HG03439 (cell line): ENCODE results near the gene CLGN.
"Not testable (repeated sequence)": the region's sequence is repeated elsewhere in the genome, so short reads cannot be mapped to it uniquely, and the experiment has no call there.

Source experiments
- ATAC-seq: cut with Tn5 transposase; IDR thresholded peaks from one replicate; pipeline ENCODE4 v1.9.1; 2021; ENCODE audit warnings: mild to moderate bottlenecking, moderate library complexity; ENCODE audit not compliant: unreplicated experiment

The CLGN gene

GRCh38 chr4:140427106-140427918 is at the start of gene CLGN:
TSS of gene CLGN (minus strand) at chr4:140427648. CDS start at chr4:140413078, 14,570 bp downstream.
- peak; percentile 93 for ATAC-seq

GRCh38 chr4:140472156-140472555 is 44.7 kb upstream of the CLGN start:
- ATAC-seq, result no peak

DNA sequence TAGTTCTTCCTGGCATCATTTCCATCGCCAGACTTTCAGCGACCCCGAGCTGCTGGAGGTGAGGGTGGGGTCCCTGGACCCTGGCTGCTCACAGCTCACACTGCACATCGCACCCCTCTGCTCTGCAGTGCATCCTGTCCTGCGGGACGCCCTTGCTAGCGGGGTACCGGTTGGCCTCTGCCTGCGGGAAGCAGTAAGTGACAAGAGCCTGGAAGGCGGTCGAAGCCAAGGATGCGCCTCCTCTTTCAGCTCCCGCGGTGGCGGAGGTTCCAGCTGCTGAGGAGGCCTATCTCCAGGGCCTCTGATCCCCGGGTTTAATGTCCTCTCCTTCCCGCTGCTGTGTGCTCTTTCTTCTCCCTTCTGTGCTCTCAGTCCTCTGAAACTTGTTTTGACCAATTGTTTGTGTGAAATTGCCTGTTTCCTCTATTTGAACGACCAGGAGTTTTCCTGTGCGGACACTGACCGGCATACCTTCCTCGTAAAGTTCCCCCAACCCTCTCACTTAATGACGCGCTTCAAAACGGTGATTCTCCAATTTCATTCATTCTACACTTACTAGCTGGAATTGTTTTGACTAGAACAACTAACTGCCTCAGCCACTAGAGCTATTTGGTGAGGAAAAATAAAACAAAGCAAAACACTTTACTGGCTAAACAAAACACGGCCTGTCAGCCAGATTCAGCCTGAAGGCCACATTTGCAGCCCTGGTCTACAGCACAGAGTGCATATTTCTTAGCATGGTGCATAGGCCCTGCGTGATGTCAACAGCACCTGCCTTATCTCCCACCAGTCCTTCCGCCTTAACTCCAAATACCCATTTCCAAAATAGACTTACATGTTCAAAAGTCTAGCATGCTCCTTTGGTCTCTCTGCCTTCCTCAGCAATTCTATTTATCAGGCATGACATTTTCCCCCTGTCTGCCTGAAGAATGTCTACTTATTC is 42.6 kb upstream of the CLGN start:
- no peak for ATAC-seq

DNA sequence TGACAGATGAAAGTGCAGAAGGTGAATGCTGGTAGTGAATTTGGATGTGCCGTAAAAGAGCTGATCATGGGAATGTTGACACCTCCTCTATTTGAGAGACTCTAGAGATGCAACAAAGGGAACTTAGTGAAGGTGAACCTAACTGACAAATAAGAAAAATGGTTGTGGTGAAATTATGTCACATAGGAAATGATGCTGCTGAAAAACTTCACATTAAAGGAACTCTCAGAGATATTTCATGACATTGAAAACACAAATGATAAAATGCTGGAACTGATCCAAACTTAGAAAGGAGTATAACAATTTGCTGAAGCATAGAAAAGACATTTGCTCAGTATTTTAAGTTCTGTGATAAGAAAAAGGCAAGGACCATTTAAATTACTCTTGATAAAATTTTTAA is 38.7 kb upstream of the CLGN start:
- no peak for ATAC-seq

- ATAC-seq, result no peak
Observed at GRCh38 chr4:140463614-140464013, 36.2 kb upstream of the CLGN start.

GRCh38 chr4:140463182-140463581 is 35.7 kb upstream of the CLGN start:
- no peak for ATAC-seq

DNA sequence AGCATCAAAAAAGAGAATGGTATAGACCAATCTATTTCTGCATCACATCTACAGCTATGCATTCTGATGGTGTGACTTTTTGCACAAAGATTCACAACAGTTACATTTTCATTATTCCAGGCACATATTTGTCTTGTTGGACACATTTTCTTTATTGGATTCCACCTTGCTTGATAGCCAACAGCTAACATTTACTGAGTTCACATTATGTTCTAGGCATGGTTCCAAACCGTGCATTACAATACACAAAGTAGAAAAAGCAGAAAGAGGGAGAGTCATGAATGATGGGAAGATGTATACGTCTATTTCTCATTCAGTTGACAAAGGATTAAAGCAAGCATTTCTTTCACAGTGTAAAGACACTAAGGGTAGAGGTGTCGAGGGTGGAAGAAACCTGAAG is 22.9 kb upstream of the CLGN start:
- ATAC-seq, result no peak

GRCh38 chr4:140448830-140449229 is 21.4 kb upstream of the CLGN start:
- ATAC-seq, result no peak

DNA sequence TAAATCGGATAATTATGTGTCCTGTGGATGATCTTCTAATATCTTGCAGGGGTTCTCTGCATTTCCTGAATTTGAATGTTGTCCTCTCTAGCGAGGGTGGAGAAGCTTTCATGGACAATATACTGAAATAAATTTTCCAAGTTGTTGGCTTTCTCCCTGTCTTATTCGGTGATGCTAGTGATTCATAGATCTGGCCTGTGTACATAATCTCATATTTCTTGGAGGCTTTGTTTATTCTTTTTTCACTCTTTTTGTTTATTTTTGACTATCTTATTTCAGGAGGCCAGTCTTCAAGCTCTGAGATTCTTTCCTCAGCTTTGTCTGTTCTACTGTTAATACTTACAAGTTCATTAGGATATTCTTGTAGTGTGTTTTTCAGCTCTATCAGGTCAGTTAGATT is 20.7 kb upstream of the CLGN start:
- no peak for ATAC-seq

DNA sequence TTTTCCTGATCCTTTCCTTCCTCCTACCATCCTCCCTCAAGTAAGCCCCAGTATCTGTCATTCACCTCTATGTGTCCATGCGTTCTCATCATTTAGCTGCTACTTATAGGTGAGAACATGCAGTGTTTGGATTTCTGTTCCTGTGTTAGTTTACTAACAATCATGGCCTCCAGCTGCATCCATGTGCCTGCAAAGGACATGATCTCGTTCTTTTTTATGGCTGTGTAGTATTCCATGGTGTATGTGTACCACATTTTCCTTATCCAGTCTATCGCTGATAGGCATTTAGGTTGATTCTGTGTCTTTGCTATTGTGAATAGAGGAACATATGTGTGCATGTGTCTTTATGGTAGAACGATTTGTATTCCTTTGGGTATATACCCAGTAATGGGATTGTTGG is 16.9 kb upstream of the CLGN start:
- ATAC-seq, result not testable (repeated sequence)

DNA sequence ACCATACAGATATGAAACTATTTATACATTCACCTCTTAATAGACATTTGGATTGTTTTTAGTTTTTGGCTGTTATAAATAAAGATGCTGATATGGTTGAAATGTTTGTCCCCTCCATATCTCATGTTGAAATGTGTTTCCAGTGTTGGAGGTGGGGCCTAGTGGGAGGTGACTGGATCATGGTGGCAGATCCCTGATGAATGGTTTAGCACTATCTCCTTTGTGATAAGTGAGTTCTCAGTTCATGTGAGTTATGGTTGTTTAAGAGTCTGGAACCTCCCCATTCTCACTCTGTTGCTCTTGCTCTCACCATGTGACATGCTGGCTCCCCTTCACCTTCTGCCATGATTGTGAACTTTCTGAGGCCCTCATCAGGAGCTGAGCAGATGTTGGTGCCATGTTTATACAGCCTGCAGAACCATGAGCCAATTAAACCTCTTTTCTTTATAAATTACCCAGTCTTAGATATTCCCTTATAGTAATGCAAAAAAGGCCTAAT is 12.2 kb upstream of the CLGN start:
- ATAC-seq, result no peak

- ATAC-seq, result no peak
Observed at GRCh38 chr4:140427919-140428471, 547 bp upstream of the CLGN start.

- ATAC-seq, result peak; percentile 21
Observed at GRCh38 chr4:140426610-140427105, 790 bp downstream of the CLGN start.

- ATAC-seq, result no peak
Observed at GRCh38 chr4:140423106-140423505, 4.3 kb downstream of the CLGN start.

DNA sequence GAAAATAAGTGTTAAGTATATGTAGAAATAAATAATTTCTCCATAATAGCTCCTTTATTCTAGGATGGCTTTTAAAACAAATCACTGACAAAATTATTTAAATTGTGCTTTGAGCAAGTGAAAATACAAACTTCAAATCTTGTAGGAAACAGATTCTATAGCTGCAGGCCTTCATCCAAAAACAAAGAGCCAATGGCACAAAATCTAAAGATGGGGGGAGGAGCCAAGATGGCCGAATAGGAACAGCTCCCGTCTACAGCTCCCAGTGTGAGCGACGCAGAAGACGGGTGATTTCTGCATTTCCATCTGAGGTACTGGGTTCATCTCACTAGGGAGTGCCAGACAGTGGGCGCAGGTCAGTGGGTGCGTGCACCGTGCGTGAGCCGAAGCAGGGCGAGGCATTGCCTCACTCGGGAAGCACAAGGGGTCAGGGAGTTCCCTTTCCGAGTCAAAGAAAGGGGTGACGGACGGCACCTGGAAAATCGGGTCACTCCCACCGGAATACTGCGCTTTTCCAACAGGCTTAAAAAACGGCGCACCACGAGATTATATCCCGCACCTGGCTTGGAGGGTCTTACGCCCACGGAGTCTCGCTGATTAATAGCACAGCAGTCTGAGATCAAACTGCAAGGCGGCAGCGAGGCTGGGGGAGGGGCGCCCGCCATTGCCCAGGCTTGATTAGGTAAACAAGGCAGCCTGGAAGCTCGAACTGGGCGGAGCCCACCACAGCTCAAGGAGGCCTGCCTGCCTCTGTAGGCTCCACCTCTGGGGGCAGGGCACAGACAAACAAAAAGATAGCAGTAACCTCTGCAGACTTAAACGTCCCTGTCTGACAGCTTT is 14.1 kb downstream of the CLGN start:
- ATAC-seq, result not testable (repeated sequence)

GRCh38 chr4:140408974-140409373 is 18.5 kb downstream of the CLGN start:
- no peak for ATAC-seq

DNA sequence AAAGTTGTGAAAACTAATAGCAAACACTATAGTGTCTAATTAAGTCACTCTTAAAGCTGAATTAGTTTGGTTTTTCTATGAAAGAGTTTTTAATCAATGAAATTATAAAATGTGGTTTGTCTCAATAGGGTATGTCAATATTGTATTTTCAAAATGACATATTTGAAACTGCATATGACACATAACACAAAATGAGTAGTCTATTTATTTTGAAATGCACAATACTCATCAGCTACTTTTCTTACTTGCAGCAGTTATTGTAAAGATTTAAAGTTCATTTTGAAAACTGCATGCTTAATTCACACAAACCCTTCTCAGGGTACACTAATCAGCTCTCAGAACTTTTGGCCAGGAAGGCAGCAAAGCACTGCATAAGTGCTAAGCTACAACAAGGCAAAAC is 21.2 kb downstream of the CLGN start:
- ATAC-seq, result no peak

DNA sequence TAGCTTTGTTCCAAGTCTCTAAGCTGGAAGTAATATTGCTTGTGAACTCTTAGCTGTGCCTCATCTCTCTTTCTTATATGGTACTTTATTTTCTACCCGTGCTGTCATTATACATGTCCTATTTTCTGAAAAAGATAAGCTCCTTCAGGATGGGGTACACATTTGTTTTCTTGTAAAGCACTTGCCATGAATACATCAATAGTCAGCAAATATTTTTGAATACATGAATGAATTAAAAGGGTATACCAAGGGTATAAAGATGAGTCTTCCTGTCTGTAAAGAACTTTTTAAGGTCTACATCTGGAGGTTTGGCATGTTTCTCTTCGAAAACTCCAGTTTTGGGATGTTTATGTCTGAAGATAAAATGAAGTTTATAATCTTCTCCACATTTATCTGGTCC is 27.3 kb downstream of the CLGN start:
- no peak for ATAC-seq

GRCh38 chr4:140395668-140396067 is 31.8 kb downstream of the CLGN start:
- ATAC-seq, result no peak

DNA sequence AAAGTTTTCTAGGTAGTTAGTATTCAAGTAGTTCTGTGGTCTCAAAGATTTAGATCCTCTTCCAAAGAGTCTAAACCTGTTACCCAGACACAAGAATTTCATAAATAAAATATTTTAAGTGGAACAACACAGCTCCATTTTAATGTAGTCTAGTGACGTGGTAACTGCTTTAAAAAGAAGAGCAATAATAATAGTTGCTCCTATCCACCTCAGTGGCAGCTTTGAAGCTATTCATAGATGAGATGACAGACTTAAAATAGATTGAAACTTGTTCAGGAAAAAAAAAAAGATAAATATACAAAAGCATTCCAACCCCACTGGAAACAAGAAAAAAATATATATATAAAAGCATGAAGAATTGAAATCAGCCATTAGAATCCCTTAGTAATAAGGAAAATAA is 39.4 kb downstream of the CLGN start:
- ATAC-seq, result no peak
